ENCODE measurements around the gene TKFC. TPM values are rescaled to one million over a fixed set of nuclear protein-coding genes. Genes with fewer than 3 reads are reported as not detected.

Gene TKFC
- total and polyA plus RNA-seq, 9 of the 15 experiments (the other 6 are each of a cell fraction or from before 2014, with no cell fraction given), result 2.0 to 61.7 (median 28.5) TPM

GRCh38 chr11:61303725-61304124, 29.3 kb upstream of the TKFC start:
- H2AFZ ChIP-seq (ENCODE audit: low read depth, low read length), result no peak overlapping the region
- no TSS peak for BruUV-seq (replicated peaks)
- ATAC-seq, result no peak
- H3K27ac ChIP-seq (ENCODE audit: extremely low read depth, low read depth, low read length), result no peak overlapping the region
- no peaks in the 10 kb centered on the region for H4K20me1 ChIP-seq (replicated peaks; ENCODE audit: control insufficient read depth, insufficient read depth, low read length)
- H3K9me1 ChIP-seq (ENCODE audit: control insufficient read depth, insufficient read depth, low read length), result peaks cover 3% of the 10 kb centered on the region
- no peak for FAIRE-seq
- no peaks in the 10 kb centered on the region for H3K79me2 ChIP-seq (ENCODE audit: control insufficient read depth, insufficient read depth, low read length)
- H3K36me3 ChIP-seq (ENCODE audit: control insufficient read depth, insufficient read depth, low read length), result peaks cover 98% of the 10 kb centered on the region
- no peak for DNase-seq (ENCODE audit: extremely low read depth in 1 of 4, low spot score in 3 of 4)
- no peak overlapping the region for H3K9ac ChIP-seq (ENCODE audit: insufficient read depth in 1 of 2, low read depth in 2 of 2, low read length in 2 of 2)
- 96% methylated on average over 9 of the region's 9 CpGs for WGBS (ENCODE audit: insufficient coverage, low coverage, missing lambda C conversion rate)
- no peak overlapping the region for H3K4me2 ChIP-seq (ENCODE audit: insufficient read depth, low read length)
- H3K27me3 ChIP-seq (ENCODE audit: control insufficient read depth in 2 of 2, insufficient read depth in 2 of 2, low read length in 2 of 2), result no peaks in the 10 kb centered on the region
- intact Hi-C loops (cut with micrococcal nuclease) (loop anchor here (5.0 kb wide), 1 partner anchor 46 kb away; no protein-coding TSS in a partner anchor), in situ Hi-C loops (cut with MboI) (no loop called here)
- H3K4me3 ChIP-seq, result no peak overlapping the region
- ChIA-PET POLR2A (interaction anchor here (0.6 kb wide), 1 partner anchor 24 kb away, joined by 3 read pairs; no protein-coding TSS in a partner anchor), CTCF (ENCODE audit: low intra/inter-chr PET ratio) (no interaction called here)
- TF ChIP-seq NFYB (IDR thresholded peaks at IDR 0.05; ENCODE audit: extremely low read depth, insufficient read length) (no peak), MIER1 (IDR thresholded peaks at IDR 0.05; ENCODE audit: low read depth) (no peak), HMGN3 (IDR thresholded peaks at IDR 0.05; ENCODE audit: borderline replicate concordance, extremely low read depth, insufficient read length, low read depth, low read length) (no peak), BRD4 (IDR thresholded peaks at IDR 0.05) (no peak), ARID4B (CRISPR knock-in tag; IDR thresholded peaks at IDR 0.05) (no peak), XRCC4 (IDR thresholded peaks at IDR 0.05; ENCODE audit: extremely low read depth, insufficient read depth, insufficient read length) (no peak), HDAC8 (tag; IDR thresholded peaks at IDR 0.05) (no peak), MAZ (CRISPR knock-in tag; conservative IDR thresholded peaks at IDR 0.05 in 1 of 2, IDR thresholded peaks at IDR 0.05 in 1 of 2) (no peak), TAF15 (IDR thresholded peaks at IDR 0.05; ENCODE audit: low read depth, low read length) (no peak), SNRNP70 (optimal IDR thresholded peaks at IDR 0.05; ENCODE audit: low read depth, low read length) (no peak), ZZZ3 (IDR thresholded peaks at IDR 0.05) (no peak)
- H3K4me1 ChIP-seq (replicated peaks in 1 of 2; ENCODE audit: control insufficient read depth in 2 of 2, insufficient read depth in 2 of 2, low read length in 2 of 2), result no peaks in the 10 kb centered on the region
- H3K9me3 ChIP-seq (replicated peaks; ENCODE audit: control insufficient read depth, insufficient read depth, low read depth, low read length), result no peaks in the 10 kb centered on the region

Measured in K562 (cell line).